Endothelial cell of hepatic sinusoid (primary cell): ENCODE measurements around the gene PDLIM5.
"Not testable (repeated sequence)": the region's sequence is repeated elsewhere in the genome, so short reads cannot be mapped to it uniquely, and the experiment has no call there.

Experiments
- in situ Hi-C: cut with HindIII; loops from 2 replicates; pipeline ENCODE4 v1.10.0; 2017; ENCODE audit warnings: low sequenced_read_pairs

PDLIM5 gene

DNA sequence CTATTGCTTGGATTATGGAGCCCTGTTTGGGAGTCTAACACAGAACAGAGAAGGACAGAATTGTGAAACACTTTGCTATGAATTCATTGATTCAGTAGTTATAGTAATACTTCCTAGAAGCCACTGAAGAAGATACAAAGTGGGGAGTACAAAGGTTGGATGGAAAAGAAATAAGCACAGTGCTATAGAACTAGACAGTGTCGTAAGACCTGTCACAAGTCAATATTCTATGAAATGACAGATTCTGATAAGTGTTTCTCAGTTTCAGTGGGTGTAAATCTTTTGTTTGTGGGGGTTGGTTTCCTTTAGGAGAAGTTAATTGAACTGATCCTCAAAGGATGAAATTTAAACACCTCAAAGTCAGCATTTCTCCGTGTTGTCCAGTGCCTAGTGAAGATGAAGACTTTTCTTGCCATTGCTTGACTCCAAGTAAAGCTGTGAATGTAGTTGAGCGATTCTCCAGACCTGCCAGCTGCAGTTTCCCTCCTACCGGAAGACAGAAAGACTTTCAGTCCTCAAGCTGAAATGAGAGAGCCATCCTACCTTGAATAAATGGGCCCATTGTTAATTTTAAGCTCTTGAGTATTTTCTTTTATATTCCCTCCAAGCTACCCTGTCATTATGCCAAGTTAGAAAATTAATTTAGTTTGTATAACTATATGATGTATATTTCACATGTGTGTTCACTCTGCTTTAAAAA is 7.9 kb downstream of the PDLIM5 start:
- in situ Hi-C loops: loop anchor here (5.0 kb wide), 1 partner anchor 98 kb away; no protein-coding TSS in a partner anchor

DNA sequence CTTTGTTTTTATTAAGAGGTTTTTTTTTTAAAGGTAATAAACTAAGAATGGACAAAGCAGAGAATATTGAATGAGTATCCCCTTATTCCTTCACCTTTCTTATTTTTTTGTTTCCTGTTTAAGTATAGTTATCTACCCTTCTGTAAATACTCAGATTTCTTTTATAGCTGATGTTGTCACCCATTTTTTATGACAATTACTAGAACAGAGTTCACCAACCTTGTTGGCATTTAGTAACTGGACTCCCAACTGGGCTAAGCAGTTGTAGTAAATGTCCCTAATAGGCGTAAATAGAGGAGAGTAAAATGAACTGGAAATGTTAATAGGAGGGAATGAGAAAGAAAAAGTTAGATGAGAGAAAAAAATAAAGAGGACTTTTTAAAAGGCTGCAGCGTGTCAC is 9.8 kb downstream of the PDLIM5 start:
- in situ Hi-C loops: no loop called here

DNA sequence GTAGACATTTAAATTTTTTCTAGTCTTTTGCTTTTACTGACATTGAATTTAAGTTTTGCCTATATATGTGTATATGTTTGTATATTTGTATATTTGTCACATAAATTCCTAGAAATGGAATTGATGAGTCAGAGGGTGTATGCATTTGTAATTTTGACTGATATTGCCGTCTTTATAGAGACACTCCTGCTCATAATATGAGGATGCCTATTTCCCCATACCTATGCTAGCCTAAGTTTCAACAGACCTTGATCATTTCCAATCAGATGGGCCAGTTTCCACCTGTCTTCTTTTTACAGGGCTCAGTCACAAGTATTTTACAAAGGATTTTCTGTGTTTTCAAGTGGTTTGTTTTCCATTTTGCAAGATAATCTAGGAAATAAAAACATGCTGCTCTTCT is 10.8 kb downstream of the PDLIM5 start:
- in situ Hi-C loops: no loop called here

GRCh38 chr4:94463771-94464170 is 12.0 kb downstream of the PDLIM5 start:
- in situ Hi-C loops: no loop called here

DNA sequence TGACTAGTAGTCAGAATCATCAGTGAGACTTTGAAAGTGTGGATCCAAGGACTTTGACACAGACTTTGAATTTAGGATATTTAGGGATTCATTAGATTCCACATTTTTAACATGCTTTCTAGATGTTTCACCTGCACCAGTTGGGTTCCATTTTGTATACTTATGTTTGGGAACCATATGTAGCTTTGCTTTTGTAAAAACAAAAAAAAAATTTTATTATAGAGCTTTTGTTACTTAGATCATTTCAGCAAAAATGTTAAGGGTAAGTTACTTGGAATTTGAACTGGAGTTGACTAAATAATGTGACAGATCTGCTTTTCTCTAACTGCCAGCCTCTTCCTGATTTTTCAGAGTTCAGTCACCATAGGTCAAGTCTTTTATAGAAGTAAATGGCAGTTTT is 14.6 kb downstream of the PDLIM5 start:
- in situ Hi-C loops: no loop called here

DNA sequence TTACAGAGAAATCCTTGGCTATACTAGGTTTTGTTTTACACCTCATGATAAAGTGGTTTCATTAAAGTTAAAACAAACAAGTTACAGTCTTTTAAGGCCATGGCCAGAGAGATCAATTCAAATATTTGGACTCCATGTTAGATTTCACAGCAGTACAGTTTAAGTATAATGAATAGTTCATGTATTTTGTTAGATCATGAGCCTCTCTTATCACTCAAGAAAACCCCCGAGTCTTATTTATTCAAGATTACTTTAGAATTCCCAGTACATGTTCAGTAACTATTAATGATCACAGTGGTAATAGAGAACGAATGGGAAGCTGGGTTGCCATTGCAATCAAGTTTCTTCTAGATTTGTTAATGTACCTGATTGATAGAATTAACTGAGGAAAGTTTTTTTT is 15.2 kb downstream of the PDLIM5 start:
- in situ Hi-C loops: no loop called here

GRCh38 chr4:94468093-94468769 is 16.5 kb downstream of the PDLIM5 start:
- in situ Hi-C loops: no loop called here

- in situ Hi-C loops: no loop called here
These were observed 17.6 kb downstream of the PDLIM5 start for GRCh38 chr4:94469221-94469784.

DNA sequence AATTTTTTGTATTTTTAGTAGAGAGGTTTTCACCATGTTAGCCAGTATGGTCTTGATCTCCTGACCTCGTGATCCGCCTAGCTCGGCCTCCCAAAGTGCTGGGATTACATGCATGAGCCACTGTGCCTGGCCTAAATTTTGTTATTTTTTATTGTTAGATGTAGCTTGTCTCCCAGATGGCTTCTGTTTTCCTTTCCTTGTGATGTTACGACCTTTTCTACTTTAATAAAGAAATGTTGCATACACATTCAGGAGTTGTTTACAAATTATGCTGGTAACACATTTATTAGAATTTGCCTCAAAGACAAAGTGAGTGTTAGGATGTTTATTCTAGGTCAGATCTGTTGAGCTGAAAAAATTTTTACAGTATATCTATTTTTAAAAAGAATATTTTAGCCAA is 18.4 kb downstream of the PDLIM5 start:
- in situ Hi-C loops: no loop called here

GRCh38 chr4:94470782-94471181 is 19.0 kb downstream of the PDLIM5 start:
- in situ Hi-C loops: not testable (repeated sequence)

DNA sequence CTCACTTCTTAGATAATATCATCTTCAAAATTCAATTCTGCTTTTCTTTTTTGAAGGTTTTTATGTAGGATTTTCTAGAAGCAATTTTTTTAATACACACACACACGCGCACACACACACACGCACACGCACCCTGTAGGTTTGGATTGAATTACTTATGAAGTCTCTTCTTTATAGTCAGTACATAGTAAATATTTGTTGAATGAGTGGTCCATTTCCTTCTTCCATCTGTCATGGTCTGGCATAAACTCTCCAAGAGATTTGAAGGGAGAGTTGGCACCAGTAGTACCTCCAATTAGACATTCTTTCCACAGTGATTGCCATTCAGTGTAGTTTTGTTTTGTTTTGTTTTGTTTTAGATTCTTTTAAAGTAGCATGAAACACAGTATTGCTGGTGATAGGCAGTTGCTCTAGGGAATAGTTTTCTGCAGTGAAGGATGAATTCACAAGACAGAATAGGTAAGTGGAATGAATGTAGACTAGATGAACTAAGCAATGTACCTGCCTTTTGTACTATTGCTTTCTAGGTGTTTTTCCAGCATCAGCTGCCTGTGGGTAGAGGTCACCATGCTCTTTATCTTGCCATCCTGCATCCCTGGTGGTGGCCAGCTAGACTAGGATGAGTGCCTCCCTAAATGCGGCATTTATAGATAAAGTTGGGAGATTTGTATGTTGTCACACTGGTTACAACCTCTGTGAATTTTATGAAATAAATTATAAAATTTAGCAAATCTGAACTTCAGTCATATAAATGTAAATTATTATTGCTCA is 20.5 kb downstream of the PDLIM5 start:
- in situ Hi-C loops: no loop called here

- in situ Hi-C loops: no loop called here
These were observed 23.3 kb downstream of the PDLIM5 start for GRCh38 chr4:94475050-94475449.

DNA sequence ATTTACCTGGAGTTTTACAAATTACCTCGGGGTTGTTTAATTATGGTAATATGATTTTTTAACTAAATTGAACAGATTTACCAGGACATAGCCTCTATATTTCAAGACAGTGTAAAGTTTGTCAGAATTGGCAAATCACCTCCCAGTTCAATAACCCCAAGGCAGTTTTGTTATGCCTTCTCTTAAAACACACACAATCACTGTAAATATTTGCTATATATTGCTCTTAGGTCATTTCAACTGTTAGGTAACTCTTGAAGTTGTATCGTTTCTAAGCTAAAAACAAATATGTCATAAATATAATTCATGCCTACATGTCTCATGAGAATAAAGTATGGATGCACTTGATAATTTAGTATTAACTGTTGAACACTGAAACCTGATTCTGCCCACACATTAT is 24.1 kb downstream of the PDLIM5 start:
- in situ Hi-C loops: no loop called here

- in situ Hi-C loops: no loop called here
These were observed 25.5 kb downstream of the PDLIM5 start for GRCh38 chr4:94477227-94477626.

DNA sequence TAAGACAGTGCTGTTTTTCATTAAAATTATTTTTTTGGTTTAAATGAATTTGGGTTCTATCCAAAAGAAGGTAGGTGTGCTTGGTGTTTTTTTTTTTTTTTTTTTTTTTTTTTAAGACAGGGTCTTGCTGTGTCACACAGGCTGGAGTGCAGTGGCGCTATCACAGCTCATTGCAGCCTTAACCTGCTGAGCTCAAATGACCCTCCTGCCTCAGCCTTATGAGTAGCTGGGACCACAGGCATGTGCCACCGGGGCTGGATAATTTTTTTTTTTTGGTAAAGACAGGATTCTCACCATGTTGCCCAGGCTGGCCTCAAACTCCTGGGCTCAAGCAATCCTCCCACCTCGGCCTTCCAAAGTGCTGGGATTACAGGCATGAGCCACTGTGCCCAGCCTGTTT is 27.1 kb downstream of the PDLIM5 start:
- in situ Hi-C loops: not testable (repeated sequence)

GRCh38 chr4:94479358-94480141 is 27.8 kb downstream of the PDLIM5 start:
- in situ Hi-C loops: loop anchor here (5.0 kb wide), 1 partner anchor 42 kb away; no protein-coding TSS in a partner anchor

DNA sequence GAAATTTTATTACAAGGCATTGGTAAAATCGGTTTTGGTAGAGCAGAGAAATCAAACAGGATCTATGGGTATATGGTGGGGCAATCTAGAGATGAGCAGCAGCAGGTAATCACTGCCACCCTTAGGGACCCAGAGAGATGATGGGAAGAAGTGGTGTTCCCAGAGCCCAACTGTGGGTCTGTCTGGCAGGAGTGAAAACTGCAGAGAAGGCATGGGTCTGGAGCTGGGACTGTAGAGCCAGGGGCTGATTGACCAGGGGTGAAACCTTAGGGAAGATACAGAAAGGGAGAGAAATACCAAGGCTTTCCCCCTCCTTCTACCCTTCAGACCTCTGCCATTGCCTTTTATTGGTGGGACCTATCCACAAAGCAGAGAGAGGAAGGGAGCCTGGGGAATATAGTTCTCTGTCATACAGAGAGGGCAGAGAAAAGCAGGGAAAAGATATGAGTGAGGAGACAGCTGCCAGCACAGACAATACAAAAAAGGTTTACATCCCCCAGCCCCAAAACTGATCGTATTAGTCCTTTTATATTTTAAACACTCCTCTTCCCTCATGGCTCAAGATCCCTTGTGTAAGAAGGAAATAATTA is 28.7 kb downstream of the PDLIM5 start:
- in situ Hi-C loops: loop anchor here (5.0 kb wide), 1 partner anchor 43 kb away; no protein-coding TSS in a partner anchor

- in situ Hi-C loops: loop anchor here (5.0 kb wide), 1 partner anchor 47 kb away; no protein-coding TSS in a partner anchor
These were observed 32.2 kb downstream of the PDLIM5 start for GRCh38 chr4:94483895-94484294.

GRCh38 chr4:94484818-94485217 is 33.1 kb downstream of the PDLIM5 start:
- in situ Hi-C loops: loop anchor here (5.0 kb wide), 1 partner anchor 48 kb away; no protein-coding TSS in a partner anchor

- in situ Hi-C loops: no loop called here
These were observed 34.6 kb downstream of the PDLIM5 start for GRCh38 chr4:94486372-94486801.
